HG03097 (cell line): ENCODE results near the gene ADAMTSL1.
A peak's percentile ranks its signal among the peaks of the same experiment; 100 is the strongest.

Source experiments
- ATAC-seq: cut with Tn5 transposase; IDR thresholded peaks from one replicate; pipeline ENCODE4 v1.9.1; 2021; ENCODE audit not compliant: unreplicated experiment, low FRiP score

ADAMTSL1 gene, protein sequence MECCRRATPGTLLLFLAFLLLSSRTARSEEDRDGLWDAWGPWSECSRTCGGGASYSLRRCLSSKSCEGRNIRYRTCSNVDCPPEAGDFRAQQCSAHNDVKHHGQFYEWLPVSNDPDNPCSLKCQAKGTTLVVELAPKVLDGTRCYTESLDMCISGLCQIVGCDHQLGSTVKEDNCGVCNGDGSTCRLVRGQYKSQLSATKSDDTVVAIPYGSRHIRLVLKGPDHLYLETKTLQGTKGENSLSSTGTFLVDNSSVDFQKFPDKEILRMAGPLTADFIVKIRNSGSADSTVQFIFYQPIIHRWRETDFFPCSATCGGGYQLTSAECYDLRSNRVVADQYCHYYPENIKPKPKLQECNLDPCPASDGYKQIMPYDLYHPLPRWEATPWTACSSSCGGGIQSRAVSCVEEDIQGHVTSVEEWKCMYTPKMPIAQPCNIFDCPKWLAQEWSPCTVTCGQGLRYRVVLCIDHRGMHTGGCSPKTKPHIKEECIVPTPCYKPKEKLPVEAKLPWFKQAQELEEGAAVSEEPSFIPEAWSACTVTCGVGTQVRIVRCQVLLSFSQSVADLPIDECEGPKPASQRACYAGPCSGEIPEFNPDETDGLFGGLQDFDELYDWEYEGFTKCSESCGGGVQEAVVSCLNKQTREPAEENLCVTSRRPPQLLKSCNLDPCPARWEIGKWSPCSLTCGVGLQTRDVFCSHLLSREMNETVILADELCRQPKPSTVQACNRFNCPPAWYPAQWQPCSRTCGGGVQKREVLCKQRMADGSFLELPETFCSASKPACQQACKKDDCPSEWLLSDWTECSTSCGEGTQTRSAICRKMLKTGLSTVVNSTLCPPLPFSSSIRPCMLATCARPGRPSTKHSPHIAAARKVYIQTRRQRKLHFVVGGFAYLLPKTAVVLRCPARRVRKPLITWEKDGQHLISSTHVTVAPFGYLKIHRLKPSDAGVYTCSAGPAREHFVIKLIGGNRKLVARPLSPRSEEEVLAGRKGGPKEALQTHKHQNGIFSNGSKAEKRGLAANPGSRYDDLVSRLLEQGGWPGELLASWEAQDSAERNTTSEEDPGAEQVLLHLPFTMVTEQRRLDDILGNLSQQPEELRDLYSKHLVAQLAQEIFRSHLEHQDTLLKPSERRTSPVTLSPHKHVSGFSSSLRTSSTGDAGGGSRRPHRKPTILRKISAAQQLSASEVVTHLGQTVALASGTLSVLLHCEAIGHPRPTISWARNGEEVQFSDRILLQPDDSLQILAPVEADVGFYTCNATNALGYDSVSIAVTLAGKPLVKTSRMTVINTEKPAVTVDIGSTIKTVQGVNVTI (N-terminal part only)

DNA sequence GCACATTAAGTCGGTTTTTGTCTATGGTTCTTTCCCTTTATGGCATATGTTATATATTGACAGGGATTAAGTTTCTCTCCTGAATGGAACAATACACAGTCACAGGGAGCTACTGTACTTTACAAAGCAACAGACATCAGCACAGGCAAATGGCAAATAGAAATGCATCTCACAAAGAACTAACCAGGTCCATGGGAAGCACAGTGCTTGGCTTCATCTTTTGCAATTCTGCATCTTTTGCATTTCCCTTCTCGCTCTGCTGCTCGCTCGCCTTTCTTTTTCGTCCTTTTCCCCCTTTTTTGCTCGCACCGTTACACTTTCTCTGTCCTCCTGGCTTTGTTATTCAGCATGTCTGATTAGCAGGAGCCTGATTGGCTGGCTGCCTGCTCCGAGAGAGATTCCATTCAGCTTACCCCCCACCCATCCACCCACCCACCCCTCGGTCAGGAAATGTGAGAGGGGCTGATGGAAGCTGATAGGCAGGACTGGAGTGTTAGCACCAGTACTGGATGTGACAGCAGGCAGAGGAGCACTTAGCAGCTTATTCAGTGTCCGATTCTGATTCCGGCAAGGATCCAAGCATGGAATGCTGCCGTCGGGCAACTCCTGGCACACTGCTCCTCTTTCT, at the start of gene ADAMTSL1:
Gene ADAMTSL1 (plus strand): TSS at position 502 of the 628 bp plus-strand sequence. CDS start 80 bp downstream, at position 582.
- no peak for ATAC-seq

DNA sequence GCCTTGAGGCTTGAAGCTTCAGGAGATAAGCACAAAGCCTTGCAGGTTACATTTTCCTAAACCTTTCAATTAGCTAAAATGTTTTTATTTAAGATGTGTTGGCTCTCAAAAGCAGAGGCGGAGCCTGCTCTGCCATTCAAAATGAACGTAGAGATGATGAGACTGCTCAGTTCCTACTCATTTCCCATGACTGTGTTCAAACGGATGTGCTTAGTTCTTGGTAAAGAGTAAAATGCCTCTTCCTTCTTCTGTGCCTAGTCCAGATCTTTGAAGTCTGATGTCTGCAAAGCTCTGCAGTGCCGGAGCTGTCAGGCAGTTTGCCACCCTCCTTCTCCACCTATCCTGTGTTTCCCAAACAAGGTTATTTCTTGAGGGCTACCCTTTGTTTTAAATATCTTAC, 46.3 kb upstream of the ADAMTSL1 start:
- ATAC-seq: no peak

DNA sequence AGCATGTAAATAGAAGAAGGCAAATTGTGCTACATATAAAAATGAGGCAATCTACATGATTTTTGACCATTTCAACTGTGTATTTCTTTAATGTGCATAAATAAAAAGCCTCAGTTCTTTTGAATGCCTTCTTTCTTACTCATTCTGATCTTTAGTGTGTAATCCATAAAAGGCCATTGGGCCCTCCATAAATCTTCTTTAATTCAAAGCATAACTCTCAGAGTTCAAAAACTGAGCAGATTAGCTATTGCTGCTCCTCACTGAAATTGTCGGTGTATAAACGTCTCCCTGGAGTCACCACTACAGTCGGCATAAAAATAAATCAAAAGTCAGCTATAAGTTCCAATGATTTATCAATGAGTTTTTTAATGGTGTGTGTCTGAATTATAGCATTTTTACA, 45.3 kb upstream of the ADAMTSL1 start:
- no peak for ATAC-seq

DNA sequence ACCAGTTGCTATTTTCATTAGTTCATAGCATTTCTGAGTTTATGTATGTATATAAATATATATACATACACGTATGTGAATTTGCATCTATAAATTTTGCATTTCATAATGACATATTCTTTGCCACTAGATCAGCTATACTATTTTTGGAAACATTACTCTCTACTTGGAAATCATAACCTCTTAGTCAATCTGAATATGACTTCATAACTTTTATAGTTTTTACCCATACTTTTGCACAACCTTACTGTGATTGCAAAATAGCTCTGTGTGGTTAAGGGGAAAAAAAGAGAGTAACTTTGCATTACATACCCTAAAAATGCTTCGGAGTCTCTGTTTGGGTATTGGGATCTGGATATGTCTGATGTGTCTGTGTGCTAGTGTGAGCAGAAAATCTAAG, 44.9 kb upstream of the ADAMTSL1 start:
- no peak for ATAC-seq

DNA sequence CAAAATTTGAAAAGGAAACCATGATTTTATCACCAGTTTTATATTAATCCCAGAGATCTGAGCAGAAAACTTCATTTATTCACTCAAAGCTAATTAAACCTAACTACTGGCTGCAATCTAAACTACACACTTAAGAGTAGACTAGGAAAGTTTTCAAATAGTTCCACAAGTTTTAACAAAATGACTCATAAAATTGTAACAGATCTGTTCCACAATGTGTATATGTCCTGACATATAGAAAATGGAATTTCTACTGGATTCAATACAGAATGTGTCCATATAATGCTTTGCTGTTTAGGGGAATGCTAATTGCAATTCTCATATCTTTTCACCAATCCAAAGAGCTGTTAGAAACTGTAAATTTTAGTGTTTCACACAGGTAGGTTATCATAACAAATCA, 40.3 kb upstream of the ADAMTSL1 start:
- ATAC-seq: no peak

DNA sequence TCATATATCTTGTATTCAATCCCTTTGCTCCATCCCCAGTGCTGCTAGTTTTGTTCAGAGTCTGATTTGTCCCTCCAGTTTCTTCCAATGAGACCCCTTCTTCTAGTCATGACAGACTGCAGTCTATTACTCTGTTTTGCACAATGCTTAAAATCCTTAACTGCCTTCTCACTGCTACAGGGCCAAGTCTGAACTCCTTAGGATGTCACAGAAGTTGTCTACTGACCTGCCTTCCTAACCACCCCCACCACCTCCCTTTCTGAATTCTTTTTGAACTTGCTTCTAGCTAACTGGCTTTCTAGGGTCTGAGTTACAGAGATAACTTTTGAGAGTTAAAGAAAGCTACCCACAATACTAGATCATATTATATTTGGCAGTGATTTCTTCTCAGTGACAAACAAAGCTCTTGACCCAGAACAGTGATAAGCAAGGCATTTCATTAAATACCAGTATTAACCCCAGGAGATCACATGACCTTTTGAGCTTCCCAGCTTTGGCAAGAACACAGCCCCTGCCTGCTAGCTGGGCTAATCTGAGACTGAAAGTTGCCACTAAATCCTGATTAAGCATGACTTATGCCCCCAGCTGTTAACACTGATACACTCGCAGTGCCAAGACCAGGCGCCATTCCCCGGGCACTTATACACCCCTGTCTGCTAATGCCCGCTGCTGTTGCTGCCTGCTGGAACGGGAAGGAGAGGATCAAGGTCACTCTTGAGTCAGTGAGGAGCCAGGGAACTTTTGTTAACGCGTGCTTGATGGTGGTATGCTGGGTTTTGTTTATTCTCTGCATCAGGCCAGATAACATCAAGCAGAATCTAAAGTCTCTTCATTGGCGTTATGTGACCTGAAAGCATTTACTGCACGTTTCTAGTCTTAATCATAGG, 36.4 kb upstream of the ADAMTSL1 start:
- no peak for ATAC-seq

DNA sequence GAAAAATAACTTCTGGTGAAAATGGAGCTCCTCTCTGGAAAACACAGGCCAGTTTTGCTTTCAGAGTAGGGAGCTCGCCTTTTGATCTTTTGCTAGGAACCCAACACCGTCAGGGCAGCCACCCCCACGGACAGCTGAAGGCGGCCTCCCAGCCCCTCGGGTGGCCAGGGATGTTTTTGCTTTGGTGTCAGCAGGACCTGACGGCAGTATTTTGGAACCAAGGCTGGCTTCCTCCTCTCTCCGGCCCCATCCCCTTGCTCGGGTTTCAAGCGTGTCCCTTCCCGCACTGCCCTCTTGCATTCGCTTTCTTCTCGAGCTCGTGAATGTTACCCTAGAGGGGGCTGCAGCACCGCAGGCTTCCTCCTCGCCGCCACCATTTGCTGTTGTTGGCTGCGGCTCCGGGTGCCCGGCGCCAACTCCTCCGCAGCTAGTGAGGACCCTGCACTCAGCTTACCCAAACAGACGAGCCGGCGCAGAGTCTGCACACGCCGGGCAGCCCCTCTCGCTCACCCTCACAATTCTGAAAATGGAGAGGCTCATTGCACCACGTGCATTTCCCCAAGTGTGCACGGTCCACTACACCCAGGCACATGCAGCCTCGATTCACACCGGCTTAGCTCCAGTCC, 35.5 kb upstream of the ADAMTSL1 start:
- ATAC-seq: no peak

DNA sequence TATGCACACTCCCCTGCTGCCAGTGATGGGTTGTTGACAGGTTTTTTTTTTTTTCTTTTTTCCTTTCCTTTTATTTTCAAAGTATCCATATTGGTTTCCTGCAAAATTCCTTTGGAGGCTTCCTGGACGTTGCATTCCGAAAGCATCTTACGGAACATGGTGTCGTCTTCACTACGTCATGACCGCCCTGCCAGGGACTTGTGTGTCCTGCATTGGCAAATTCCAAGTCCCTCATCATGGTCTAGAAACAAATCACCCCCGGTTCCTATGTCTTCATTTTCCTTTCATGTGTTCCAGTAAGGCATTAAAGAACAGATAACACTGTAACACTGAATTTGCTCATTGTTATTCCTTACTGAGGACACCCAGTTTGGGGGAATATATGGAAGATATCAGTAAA, 35.0 kb upstream of the ADAMTSL1 start:
- ATAC-seq: no peak

DNA sequence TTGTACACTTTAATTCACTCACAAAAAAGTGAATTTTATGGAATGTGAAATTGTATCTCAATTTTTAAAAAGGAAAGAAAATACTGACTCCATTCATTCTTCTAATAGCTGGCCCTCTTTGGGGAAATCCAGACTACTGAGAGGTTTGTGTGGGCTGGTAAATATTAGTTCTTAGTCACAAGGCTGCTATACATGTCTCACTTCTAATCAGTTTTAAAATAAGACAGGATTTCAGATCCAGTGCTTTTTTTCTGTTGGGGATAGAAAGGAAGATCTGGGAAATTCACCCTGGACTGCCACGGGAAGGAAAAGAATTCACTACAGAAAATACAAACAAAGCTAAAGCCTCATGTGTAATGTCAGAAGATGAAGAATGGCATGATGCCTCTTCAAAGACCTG, 32.7 kb upstream of the ADAMTSL1 start:
- no peak for ATAC-seq

DNA sequence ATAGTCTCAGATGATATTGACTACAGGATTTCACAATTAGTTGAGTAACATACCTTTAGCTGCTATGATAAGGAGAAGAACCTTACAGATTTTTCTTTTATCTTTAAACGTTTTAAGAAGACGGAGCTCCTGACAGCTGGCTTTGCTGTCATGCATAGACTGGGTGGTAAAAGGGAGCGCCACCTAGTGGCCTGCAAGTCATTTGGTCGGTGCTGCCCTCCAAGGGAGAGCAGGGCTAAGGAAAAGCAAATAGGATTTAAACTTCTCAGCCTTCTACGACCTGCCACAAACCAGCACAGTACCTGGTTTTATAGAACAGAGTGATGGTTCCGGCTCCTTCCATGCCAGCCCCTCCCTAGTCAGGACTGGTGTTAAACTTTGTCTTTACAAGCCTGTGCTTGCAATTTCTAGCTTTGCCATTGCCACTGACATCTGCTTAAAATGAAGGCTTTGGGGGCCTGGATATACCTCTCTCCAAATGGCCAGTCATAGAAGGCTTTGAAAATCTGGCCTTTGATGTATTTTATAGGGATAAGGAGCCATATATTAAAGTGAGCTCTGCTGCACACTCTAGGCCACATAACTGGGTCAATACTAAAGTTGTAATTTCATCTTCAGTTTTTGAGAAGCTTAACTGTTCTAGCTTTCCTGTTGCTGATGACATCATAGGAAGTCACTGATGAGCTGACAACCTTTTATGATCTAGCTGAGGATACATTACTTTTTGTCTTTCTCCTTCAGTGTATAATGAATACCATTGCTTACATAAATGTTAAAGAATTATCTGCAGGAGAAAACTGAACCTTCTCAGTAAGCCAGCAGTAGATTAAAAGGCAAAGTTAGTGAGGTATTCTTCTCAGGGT, 31.1 kb upstream of the ADAMTSL1 start:
- peak; percentile 84 for ATAC-seq

DNA sequence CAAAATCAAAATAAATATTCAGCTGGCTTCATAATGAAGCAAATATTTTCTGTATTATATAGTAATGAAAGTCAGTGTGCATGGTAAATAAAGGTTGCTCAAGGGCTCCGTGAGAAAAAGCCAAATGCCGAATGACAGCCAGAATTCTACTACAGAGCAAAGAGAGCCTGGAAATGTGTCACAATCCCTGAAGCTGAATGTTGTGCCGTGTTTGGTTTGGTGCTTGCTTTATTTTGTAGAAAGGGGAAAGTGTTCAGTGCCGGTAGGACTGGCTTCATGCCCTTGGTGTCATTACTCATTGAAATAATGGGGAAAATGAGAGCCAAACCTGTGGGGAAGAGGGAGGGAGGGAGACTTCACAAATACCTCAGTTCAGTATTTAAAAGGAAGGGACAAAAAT, 26.8 kb upstream of the ADAMTSL1 start:
- ATAC-seq: no peak

DNA sequence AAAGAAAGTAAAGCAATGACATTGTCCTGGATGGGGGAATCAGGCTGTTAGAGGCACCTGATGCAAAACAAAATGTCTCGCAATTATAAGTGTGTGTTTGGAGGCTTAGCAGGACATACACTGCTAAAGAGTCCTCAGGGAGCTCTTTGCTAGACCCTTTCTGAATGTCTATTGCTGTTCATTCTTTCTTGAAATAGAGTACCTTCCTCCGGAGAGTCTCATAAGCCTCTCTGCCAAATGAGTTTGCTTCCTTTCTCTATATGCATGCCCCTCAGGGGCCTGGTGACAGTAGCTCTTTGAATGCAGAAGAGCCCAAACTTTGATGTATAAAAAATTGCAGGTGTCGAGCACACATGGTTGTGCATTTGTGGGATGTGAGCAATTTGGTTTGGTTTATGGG, 26.4 kb upstream of the ADAMTSL1 start:
- no peak for ATAC-seq

DNA sequence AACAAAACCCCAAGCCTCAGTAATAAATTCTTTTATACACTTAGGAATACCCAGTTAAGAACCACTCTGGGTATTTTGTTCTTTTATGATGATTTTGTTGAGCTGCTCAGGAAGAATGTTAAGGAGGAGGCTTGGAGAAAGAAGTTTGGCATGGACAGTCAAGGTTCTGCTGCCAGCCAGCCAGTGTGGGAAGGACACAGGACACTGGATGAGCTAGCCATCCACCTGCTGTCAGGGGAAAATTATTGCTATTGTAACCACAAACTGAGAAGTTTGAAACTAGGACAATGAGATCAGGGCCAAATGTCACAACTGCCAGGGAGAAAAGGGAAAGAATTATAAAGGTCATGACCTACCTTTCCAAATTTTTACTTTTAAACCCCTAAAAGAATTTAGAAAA, 25.9 kb upstream of the ADAMTSL1 start:
- no peak for ATAC-seq

DNA sequence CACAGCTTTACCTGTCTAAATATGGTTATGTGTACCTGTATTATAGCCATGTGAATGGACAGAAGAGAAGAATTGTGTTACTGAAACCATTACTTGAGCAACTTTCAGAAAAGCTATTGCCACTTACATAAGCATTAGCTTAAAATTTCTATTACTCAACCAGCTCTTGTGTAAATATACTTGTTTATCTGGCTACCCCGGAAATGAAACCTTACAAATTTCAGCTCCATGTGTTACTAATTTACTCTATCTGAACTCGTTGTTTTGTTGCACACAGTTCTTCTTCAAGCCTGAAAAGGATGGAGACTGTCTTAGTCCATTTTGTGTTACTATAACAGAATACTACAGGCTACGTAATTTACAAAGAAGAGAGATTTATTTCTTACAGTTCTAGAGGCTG, 22.5 kb upstream of the ADAMTSL1 start:
- no peak for ATAC-seq

DNA sequence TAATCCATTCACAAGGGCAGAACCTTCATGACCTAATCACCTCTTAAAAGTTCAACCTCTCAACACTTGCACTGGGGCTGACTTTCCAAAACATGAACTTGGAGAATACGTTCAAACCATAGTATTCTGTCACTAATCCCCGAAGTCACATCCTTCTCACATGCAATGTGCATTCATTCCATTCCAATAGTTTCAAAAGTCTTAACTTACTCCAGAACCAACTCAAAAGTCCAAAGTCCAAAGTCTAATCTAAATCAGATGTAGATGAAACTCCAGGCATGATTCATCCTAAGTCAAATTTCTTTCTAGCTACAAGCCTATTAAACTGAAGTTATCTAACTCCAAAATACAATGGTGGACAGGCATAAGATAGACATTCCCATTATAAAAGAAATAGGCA, 21.7 kb upstream of the ADAMTSL1 start:
- ATAC-seq: no peak

DNA sequence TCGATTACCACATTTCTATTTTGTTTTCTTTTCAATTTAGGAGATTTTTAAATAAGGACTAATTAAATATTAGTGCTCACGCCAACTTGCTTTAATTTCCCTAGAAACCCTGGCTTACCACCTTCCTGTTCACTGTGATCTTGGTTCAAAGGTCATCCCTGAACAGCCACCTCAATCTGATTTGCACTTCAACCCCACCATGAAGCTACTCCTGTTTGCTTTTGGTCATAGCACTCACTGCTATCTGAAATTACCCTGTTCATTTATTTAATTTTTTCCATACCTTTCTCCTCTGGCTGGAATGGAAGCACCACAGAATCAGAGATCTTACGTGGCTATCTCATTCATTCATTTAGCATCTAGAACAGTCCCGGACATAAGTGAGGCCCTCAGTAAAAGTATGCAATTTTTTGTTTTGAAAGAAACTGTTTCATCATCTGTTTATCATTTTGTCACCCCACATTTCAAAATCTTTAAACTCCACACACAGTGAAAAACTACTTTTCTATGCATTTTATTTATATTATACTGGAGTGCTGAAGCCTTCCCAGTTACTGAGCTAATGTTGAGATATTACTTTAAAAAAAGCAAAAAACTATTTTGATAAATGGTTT, 17.2 kb upstream of the ADAMTSL1 start:
- ATAC-seq: no peak

DNA sequence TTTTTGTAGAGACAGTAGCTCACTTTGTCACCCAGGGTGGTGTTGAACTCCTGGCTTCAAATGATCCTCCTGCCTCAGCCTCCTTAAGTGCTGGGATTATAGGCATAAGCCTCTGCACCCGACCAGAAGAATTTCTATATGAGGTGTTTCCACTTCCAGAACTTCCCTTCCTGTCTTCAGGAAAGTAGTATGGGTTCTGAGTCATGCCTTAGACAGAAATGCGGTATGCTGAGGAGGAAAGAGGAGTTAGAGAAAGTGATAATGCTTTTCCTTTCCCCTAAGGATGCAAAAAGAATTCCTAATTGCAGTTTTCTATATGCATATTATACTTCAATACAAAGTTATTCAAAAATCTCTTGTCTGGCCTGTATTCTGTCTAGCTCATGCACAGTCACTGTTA, 16.4 kb upstream of the ADAMTSL1 start:
- no peak for ATAC-seq
